ENCODE results near the gene SGMS1.

The SGMS1 gene

DNA sequence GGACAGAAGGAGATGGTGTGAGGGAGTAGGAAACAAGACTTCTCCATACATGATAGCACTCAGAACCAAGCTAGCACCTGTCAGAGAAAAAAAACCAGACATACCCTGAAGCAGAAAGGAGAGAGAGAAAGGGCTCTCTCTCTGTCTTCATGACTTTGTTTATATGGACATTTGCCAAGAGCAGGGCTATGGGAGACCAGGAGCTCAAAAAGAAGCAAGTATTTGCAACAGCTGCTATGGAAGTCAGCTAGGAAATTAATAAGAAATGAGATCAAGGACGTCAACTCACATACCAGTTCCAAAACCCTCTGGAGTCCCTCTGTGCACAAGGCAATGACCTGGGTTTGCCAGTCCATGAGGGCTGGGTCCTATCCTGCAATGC is 111.6 kb downstream of the SGMS1 start:
- TF ChIP-seq, protein P1, sequence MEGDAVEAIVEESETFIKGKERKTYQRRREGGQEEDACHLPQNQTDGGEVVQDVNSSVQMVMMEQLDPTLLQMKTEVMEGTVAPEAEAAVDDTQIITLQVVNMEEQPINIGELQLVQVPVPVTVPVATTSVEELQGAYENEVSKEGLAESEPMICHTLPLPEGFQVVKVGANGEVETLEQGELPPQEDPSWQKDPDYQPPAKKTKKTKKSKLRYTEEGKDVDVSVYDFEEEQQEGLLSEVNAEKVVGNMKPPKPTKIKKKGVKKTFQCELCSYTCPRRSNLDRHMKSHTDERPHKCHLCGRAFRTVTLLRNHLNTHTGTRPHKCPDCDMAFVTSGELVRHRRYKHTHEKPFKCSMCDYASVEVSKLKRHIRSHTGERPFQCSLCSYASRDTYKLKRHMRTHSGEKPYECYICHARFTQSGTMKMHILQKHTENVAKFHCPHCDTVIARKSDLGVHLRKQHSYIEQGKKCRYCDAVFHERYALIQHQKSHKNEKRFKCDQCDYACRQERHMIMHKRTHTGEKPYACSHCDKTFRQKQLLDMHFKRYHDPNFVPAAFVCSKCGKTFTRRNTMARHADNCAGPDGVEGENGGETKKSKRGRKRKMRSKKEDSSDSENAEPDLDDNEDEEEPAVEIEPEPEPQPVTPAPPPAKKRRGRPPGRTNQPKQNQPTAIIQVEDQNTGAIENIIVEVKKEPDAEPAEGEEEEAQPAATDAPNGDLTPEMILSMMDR (IDR thresholded peaks at IDR 0.05) = no peak
- no peak for TF ChIP-seq ZFX (IDR thresholded peaks at IDR 0.05; ENCODE audit: borderline replicate concordance)
- H3K27ac ChIP-seq = no peak overlapping the region

DNA sequence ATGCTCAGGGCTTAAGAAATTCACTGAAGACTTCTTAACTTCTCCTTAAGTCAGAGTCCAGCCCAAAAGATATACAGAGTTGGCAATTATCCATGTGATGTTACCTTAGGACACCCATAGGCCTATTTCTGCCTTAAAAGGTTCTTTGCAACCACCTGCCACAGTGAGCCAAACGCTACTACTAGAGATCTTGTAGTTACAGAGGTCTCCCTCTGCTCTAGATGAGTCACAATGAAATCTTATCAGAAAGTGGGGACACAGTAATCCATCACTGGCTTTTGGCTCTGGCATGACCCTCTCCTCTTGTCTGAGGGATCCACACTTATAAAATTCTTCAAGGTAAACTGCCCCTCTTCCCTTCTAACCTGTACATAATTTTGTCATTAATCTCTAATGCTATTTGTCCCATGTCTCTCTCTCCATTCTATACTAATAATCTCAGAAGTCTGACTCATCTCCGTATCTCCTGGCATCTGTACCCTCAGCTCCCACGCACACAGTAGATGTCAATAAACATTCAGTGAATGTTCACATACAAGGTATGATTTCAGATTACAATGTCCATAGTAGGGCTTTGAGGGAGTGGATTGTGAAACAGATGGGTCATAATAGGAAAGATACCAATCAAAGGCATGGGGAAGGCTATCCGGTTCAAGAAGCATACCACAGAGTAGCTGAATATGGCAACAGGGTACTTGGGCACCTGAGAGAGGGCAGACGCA is 112.1 kb downstream of the SGMS1 start:
- no peak overlapping the region for H3K27ac ChIP-seq
- no peak for TF ChIP-seq ZFX (IDR thresholded peaks at IDR 0.05; ENCODE audit: borderline replicate concordance)
- TF ChIP-seq, protein P1 (IDR thresholded peaks at IDR 0.05) = no peak

DNA sequence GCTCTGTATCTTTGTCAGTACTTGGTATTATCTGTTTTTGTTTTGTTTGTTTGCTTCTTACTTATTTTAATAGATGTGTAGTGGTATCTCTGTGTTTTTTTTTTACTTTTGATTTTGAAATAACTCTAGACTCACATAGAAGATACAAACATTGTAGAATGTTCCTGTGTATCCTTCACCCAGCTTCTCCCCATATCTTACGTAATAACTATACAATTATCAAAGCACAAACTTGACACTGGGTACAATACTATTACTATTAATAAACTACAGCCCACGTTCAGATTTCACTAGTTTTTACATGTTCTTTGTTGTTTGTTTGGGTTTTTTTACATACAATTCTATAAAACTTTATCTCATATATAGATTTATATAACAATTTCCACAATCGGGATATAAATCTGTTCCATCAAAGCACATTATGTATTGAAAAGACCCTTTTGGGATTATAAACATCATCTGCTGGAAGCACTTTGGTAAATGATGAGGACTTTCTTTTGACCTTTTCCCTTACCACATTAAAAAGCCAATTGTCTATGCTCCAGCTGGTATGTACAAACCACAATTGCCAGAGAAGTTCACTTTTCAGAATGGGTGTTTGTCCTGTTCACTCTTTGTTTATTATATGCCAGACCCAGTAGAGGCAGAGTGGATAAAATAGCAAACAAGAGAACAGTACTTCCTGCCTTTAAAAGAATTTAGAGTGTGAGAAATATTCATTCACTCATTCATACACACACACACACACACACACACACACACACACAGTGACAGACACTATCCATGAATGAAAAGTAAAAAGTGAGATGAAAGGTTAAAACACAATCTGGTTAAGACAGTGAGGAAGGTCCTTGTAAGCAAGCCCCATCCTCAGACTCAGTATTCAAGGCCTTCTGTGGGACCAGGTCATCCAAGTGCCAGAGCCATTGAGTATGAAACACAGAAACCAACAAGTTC is 113.0 kb downstream of the SGMS1 start:
- H3K27ac ChIP-seq = no peak overlapping the region
- no peak for TF ChIP-seq ZFX (IDR thresholded peaks at IDR 0.05; ENCODE audit: borderline replicate concordance)
- TF ChIP-seq, protein P1 (IDR thresholded peaks at IDR 0.05) = no peak

DNA sequence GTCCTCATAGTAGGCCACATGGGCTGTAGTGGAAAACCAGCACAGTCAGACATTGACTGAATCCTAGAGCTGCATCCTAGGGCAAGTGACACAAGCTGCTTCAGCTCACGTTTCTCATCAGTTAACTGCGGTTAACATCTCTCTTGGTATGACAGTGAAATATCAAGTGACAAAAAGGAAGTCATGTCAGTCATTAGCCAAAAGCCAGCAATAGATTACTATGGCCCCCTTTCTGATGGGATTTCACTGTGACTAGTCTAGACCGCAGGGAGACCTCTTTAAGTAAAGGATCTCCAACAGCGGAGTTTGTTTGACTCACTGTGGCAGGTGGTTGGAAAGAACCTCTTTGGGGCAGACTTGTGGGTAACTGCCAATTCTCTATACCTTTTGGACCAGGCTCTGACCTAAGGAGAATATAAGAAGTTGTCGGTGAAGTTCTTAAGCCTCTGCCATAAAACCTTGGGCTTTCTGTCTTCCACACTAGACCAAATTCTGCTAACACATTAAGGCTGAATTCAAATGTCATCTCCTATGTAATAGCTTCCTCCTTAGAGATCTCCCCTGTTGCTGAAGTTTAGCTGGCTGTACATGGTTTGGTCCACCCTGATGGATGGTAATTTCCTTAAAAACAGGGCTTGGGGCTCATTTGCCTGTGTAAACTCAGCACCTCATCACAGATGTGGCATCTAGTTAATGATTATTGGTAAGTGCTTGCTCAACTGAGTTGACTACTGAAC is 115.3 kb downstream of the SGMS1 start:
- H3K27ac ChIP-seq = no peak overlapping the region
- TF ChIP-seq, protein P1 (IDR thresholded peaks at IDR 0.05) = no peak
- no peak for TF ChIP-seq ZFX (IDR thresholded peaks at IDR 0.05; ENCODE audit: borderline replicate concordance)

DNA sequence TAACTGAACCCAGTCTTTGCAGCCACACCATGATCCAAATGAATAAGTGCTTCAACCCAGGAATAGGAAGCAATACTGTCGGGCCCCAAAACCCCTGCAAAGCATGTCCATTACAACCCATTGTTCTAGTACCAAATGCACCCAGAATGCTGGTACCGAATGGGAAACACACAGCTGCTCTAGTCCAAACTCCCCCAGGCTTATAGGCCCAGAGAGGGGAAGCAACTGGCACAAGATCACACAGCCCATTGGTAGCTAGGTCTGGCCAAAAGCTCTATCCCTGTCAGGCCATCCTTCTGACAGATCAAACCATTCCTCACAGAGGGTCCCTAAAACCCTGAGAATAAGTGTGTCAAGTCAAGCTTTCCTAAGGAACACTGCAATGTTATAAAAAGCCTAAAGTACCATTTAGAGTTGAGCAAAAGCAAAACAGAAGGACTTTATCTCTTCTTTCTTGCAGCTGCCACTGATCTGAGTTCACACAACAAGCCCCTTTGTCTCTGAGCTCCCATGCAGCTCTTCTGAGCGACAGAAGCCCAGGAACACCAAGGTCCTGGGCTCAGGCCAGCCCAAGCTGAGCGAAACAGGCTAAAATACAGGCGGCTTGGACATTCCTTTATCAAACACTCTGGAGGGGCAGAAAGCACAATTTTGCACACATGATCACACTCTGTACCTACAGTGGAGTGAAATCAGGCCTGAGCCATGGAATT is 116.7 kb downstream of the SGMS1 start:
- TF ChIP-seq, protein P1 (IDR thresholded peaks at IDR 0.05) = no peak
- TF ChIP-seq ZFX (IDR thresholded peaks at IDR 0.05; ENCODE audit: borderline replicate concordance) = no peak
- H3K27ac ChIP-seq = no peak overlapping the region

DNA sequence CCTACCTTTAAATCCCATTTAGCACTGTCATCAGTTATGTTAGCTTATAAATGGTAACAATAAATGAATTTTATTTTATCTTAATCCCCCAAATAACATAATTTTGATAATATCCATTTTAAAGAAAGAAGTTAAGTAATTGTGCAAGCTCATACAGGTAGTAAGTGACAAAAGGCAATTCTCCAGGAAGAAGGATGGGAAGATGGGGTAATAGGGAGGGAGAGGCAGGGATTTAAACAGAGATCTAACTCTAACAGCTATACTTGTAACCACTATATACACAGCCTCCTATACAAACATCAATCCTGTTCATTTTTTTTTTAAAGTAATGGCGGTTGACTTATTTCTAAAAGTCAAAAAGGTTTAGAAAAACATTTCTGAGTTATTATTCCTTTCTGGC is 119.4 kb downstream of the SGMS1 start:
- no peak for TF ChIP-seq ZFX (IDR thresholded peaks at IDR 0.05; ENCODE audit: borderline replicate concordance)
- TF ChIP-seq, protein P1 (IDR thresholded peaks at IDR 0.05) = no peak
- no peak overlapping the region for H3K27ac ChIP-seq
